ENCODE data around the gene SRSF2. TPM values are rescaled to one million over a fixed set of nuclear protein-coding genes. Genes with fewer than 3 reads are reported as not detected.
"Not testable (repeated sequence)": the region's sequence is repeated elsewhere in the genome, so short reads cannot be mapped to it uniquely, and the experiment has no call there.

Gene SRSF2
- total and polyA plus RNA-seq, 5 donors from 2014 or later = 86.0 to 444 (median 97.5) TPM

GRCh38 chr17:76702076-76702475 lies 35.1 kb downstream of the SRSF2 start:
- ATAC-seq (ENCODE audit: low read depth in 2 of 2) (no peak), DNase-seq (no peak)
- H3K36me3 Mint-ChIP-seq = no peaks in the 10 kb centered on the region
- H3K9me3 ChIP-seq (ENCODE audit: control insufficient read depth in 2 of 2, low read length in 2 of 2) = no peaks in the 10 kb centered on the region
- H3K9me3 Mint-ChIP-seq = no peaks in the 10 kb centered on the region
- H3K27ac Mint-ChIP-seq = peak overlapping the region in 1 of 3 donors; percentile 32
- H3K4me3 ChIP-seq (ENCODE audit: low read depth, low read length) = no peak overlapping the region
- H3K4me3 Mint-ChIP-seq = no peak overlapping the region
- H3K4me1 Mint-ChIP-seq = no peaks in the 10 kb centered on the region
- no peaks in the 10 kb centered on the region for H3K36me3 ChIP-seq (ENCODE audit: control insufficient read depth, insufficient read depth, low read length)
- no peaks in the 10 kb centered on the region for H3K27me3 ChIP-seq (ENCODE audit: control insufficient read depth, insufficient read depth, low read length)
- H3K4me1 ChIP-seq (ENCODE audit: control insufficient read depth, insufficient read depth, low read length, poor library complexity, severe bottlenecking) = no peaks in the 10 kb centered on the region
- no peak overlapping the region for H3K27ac ChIP-seq (ENCODE audit: insufficient read depth, low read length, poor library complexity, severe bottlenecking)
- peaks cover 15% of the 10 kb centered on the region for H3K27me3 Mint-ChIP-seq

DNA sequence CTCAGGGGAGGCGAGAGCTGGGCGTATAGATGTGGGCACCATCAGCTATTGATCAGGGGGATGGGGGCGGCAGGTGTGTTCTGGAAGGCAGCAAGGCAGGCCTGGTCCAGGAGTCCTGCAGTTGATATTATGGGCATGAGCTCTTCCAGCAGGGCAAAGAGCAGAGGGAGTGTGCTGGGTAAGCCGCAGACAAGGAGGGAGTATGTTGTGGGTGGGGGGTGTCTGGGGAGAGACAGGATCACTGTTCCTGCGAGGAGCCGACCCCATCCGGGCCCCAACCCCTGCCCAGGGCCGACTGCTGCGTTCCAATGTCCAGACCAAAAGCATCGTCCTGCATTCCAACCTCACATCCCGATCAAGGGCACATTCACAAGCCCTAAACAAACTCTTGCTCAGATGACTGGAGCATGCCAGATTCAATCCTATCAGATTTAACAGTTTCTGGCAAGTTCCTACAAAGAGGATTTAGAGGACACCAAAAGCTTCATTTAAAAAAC lies 35.6 kb downstream of the SRSF2 start:
- Histone ChIP-seq H3K9me3 (ENCODE audit: control insufficient read depth in 2 of 2, low read length in 2 of 2) (no peaks in the 10 kb centered on the region), H3K27me3 (ENCODE audit: control insufficient read depth, insufficient read depth, low read length) (no peaks in the 10 kb centered on the region), H3K4me1 (ENCODE audit: control insufficient read depth, insufficient read depth, low read length, poor library complexity, severe bottlenecking) (no peaks in the 10 kb centered on the region), H3K27ac (ENCODE audit: insufficient read depth, low read length, poor library complexity, severe bottlenecking) (no peak overlapping the region), H3K4me3 (ENCODE audit: low read depth, low read length) (no peak overlapping the region), H3K36me3 (ENCODE audit: control insufficient read depth, insufficient read depth, low read length) (no peaks in the 10 kb centered on the region)
- H3K27me3 Mint-ChIP-seq = peaks cover 15% of the 10 kb centered on the region
- no peaks in the 10 kb centered on the region for H3K36me3 Mint-ChIP-seq
- H3K27ac Mint-ChIP-seq = no peak overlapping the region
- ATAC-seq (ENCODE audit: low read depth in 2 of 2) (no peak), DNase-seq (no peak)
- H3K4me1 Mint-ChIP-seq = no peaks in the 10 kb centered on the region
- H3K4me3 Mint-ChIP-seq = no peak overlapping the region
- no peaks in the 10 kb centered on the region for H3K9me3 Mint-ChIP-seq

- DNase-seq (no peak), ATAC-seq (ENCODE audit: low read depth in 2 of 2) (no peak)
- peaks cover 0 to under 1% (median 0%) of the 10 kb centered on the region in 4 donors for H3K4me1 Mint-ChIP-seq
- no peaks in the 10 kb centered on the region for H3K9me3 ChIP-seq (ENCODE audit: control insufficient read depth in 2 of 2, low read length in 2 of 2)
- H3K27me3 Mint-ChIP-seq = peaks cover 15% of the 10 kb centered on the region
- H3K36me3 ChIP-seq (ENCODE audit: control insufficient read depth, insufficient read depth, low read length) = no peaks in the 10 kb centered on the region
- H3K36me3 Mint-ChIP-seq = no peaks in the 10 kb centered on the region
- no peak overlapping the region for H3K4me3 ChIP-seq (ENCODE audit: low read depth, low read length)
- no peaks in the 10 kb centered on the region for H3K9me3 Mint-ChIP-seq
- no peaks in the 10 kb centered on the region for H3K27me3 ChIP-seq (ENCODE audit: control insufficient read depth, insufficient read depth, low read length)
- H3K4me3 Mint-ChIP-seq = no peak overlapping the region
- H3K27ac Mint-ChIP-seq = peak overlapping the region in 2 of 3 donors; percentile 34 to 44
- H3K4me1 ChIP-seq (ENCODE audit: control insufficient read depth, insufficient read depth, low read length, poor library complexity, severe bottlenecking) = no peaks in the 10 kb centered on the region
- H3K27ac ChIP-seq (ENCODE audit: insufficient read depth, low read length, poor library complexity, severe bottlenecking) = no peak overlapping the region
Measured at GRCh38 chr17:76700617-76701470, 36.3 kb downstream of the SRSF2 start.

- no peaks in the 10 kb centered on the region for H3K27me3 ChIP-seq (ENCODE audit: control insufficient read depth, insufficient read depth, low read length)
- no peaks in the 10 kb centered on the region for H3K9me3 ChIP-seq (ENCODE audit: control insufficient read depth in 2 of 2, low read length in 2 of 2)
- Mint-ChIP-seq H3K4me1 (peaks cover 0 to 7% (median 1%) of the 10 kb centered on the region in 4 donors), H3K27ac (peak overlapping the region in 1 of 3 donors; percentile 44), H3K27me3 (peaks cover 15% of the 10 kb centered on the region), H3K9me3 (no peaks in the 10 kb centered on the region), H3K4me3 (no peak overlapping the region), H3K36me3 (no peaks in the 10 kb centered on the region)
- no peaks in the 10 kb centered on the region for H3K4me1 ChIP-seq (ENCODE audit: control insufficient read depth, insufficient read depth, low read length, poor library complexity, severe bottlenecking)
- no peak overlapping the region for H3K27ac ChIP-seq (ENCODE audit: insufficient read depth, low read length, poor library complexity, severe bottlenecking)
- no peak for ATAC-seq (ENCODE audit: low read depth in 2 of 2)
- no peaks in the 10 kb centered on the region for H3K36me3 ChIP-seq (ENCODE audit: control insufficient read depth, insufficient read depth, low read length)
- H3K4me3 ChIP-seq (ENCODE audit: low read depth, low read length) = no peak overlapping the region
- DNase-seq = no peak
Measured at GRCh38 chr17:76700270-76700616, 36.9 kb downstream of the SRSF2 start.

DNA sequence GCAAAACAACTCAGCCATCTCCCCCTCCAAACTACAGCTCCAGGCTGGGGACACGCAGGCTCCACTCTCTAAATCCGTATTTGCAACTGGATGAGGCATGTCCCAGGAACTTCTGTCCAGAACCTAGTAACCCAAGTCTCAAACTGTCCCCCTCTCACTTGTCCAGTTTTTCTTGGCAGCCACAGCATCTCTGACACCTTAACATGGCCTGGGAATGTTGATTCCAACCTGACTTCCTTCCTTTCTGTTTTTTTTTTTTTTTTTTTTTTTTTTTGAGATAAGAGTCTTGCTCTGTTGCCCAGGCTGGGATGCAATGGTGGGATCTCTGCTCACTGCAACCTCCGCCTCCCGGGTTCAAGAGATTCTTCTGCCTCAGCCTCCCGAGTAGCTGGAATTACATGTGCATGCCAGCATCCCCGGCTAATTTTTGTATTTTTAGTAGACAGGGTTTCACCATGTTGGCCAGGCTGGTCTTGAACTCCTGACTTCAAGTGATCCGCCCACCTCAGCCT lies 38.6 kb downstream of the SRSF2 start:
- H3K36me3 ChIP-seq (ENCODE audit: control insufficient read depth, insufficient read depth, low read length); H3K4me1 Mint-ChIP-seq; H3K36me3 Mint-ChIP-seq; H3K4me3 Mint-ChIP-seq; ATAC-seq (ENCODE audit: low read depth in 2 of 2); H3K27ac ChIP-seq (ENCODE audit: insufficient read depth, low read length, poor library complexity, severe bottlenecking); H3K9me3 ChIP-seq (ENCODE audit: control insufficient read depth in 2 of 2, low read length in 2 of 2); H3K4me3 ChIP-seq (ENCODE audit: low read depth, low read length); H3K9me3 Mint-ChIP-seq; H3K27ac Mint-ChIP-seq; DNase-seq; H3K4me1 ChIP-seq (ENCODE audit: control insufficient read depth, insufficient read depth, low read length, poor library complexity, severe bottlenecking); H3K27me3 ChIP-seq (ENCODE audit: control insufficient read depth, insufficient read depth, low read length): not testable (repeated sequence)
- peaks cover 10% of the 10 kb centered on the region for H3K27me3 Mint-ChIP-seq

DNA sequence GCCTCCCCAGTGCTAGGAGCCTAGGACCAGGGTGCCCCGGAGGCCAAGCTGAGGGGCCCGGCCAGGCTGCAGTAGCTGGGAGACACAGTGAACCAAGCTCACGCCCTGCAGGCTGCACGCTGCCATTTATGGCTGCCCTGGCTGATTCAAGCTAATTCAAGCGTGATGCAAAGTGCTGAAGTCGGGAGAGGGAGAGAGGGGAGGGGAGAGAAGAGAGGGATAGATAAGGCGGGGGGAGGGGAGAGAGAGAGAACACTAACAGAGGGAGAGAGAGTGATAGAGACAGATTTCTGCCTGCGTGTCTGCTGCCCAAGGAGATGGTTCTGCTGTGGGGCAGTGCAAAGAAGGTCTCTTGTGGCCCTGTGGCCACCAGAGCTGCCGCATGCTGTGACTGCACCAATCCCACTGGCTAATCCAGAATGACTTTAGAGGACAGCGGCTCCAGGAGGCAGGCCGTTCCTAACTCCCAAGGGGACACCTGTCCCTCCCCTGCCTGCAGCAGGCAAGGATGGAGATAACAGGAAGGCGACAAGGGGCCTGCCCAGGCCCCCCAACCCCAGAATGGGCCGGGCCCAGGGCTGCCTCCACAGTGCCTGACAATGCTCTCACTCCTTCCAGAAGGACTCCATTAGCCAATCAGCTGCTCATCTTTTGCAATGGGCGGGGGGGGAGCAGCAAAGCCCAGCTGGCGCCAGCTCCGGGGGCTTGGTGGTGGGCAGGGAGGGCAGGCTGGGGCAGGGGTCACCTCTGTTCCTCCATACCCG lies 39.2 kb downstream of the SRSF2 start:
- Histone ChIP-seq H3K36me3 (ENCODE audit: control insufficient read depth, insufficient read depth, low read length) (no peaks in the 10 kb centered on the region), H3K4me3 (ENCODE audit: low read depth, low read length) (no peak overlapping the region), H3K4me1 (ENCODE audit: control insufficient read depth, insufficient read depth, low read length, poor library complexity, severe bottlenecking) (no peaks in the 10 kb centered on the region), H3K27ac (ENCODE audit: insufficient read depth, low read length, poor library complexity, severe bottlenecking) (no peak overlapping the region), H3K27me3 (ENCODE audit: control insufficient read depth, insufficient read depth, low read length) (no peaks in the 10 kb centered on the region), H3K9me3 (ENCODE audit: control insufficient read depth in 2 of 2, low read length in 2 of 2) (no peaks in the 10 kb centered on the region)
- H3K4me3 Mint-ChIP-seq = no peak overlapping the region
- peaks cover 0 to 8% (median 1%) of the 10 kb centered on the region in 4 donors for H3K4me1 Mint-ChIP-seq
- H3K27ac Mint-ChIP-seq = no peak overlapping the region
- no peak for ATAC-seq (ENCODE audit: low read depth in 2 of 2)
- no peak for DNase-seq
- peaks cover 10% of the 10 kb centered on the region for H3K27me3 Mint-ChIP-seq
- H3K36me3 Mint-ChIP-seq = no peaks in the 10 kb centered on the region
- H3K9me3 Mint-ChIP-seq = no peaks in the 10 kb centered on the region

DNA sequence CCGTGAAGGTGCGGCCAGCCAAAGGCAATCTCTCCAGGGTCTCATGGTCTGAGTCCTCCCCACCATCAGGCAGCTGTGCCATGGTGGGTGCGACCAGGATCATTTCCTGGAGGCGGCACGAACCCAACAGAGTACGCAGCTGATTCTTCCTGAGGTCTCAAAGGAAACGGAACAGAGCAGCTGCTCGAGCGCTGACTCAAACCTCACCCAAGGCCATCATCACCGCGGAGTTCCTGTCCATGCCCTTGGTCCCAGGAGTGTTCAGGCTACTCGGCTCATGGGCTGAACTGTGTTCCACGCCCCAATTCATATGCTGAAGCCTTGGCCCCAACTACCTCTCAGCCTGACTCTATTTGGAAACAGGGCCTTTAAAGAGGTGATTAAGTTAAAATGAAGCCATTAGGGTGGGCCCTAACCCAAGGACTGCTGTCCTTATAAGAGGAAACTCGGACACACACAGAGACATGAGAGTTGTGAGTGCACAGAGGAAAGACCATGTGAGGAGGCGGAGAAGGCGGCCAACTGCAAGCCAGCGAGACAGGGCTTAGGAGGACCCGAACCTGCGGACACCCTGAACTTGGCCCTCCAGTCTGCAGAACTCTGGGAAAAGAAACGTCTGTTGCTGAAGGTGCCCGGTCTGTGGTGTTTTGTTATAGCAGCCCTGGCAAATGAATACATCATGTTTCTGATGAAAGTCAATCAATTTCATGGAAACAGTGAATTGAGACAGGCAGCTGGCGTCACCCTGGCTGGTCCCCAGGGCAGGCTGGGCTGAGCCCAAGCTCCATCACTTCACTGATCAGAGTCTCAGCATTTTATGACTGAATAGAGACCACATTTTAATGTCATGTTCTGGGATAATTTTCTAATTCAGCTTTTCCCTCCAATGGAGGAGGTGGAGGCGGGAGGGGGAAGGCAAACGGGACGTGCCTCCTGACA lies 40.1 kb downstream of the SRSF2 start:
- Mint-ChIP-seq H3K36me3 (no peaks in the 10 kb centered on the region), H3K27ac (no peak overlapping the region), H3K9me3 (no peaks in the 10 kb centered on the region), H3K4me3 (no peak overlapping the region), H3K27me3 (peaks cover 10% of the 10 kb centered on the region), H3K4me1 (peaks cover 0 to 8% (median 1%) of the 10 kb centered on the region in 4 donors)
- ATAC-seq (ENCODE audit: low read depth in 2 of 2) = no peak
- Histone ChIP-seq H3K36me3 (ENCODE audit: control insufficient read depth, insufficient read depth, low read length) (no peaks in the 10 kb centered on the region), H3K4me3 (ENCODE audit: low read depth, low read length) (no peak overlapping the region), H3K27me3 (ENCODE audit: control insufficient read depth, insufficient read depth, low read length) (no peaks in the 10 kb centered on the region), H3K4me1 (ENCODE audit: control insufficient read depth, insufficient read depth, low read length, poor library complexity, severe bottlenecking) (no peaks in the 10 kb centered on the region), H3K9me3 (ENCODE audit: control insufficient read depth in 2 of 2, low read length in 2 of 2) (no peaks in the 10 kb centered on the region), H3K27ac (ENCODE audit: insufficient read depth, low read length, poor library complexity, severe bottlenecking) (no peak overlapping the region)
- DNase-seq = no peak

All from CD4-positive, CD25-positive, alpha-beta regulatory T cell (primary cell).